ENCODE measurements around the gene SERPINC1. TPM values are rescaled to one million over a fixed set of nuclear protein-coding genes. Genes with fewer than 3 reads are reported as not detected.

SERPINC1 gene
- total RNA-seq, 1 donor from 2014 or later: not detected

GRCh38 chr1:173868266-173869020 lies 48.7 kb downstream of the SERPINC1 start, which contains the start of gene ZBTB37:
Gene ZBTB37, plus strand, starts transcription at chr1:173868380. Its CDS starts 1,846 bp downstream, at chr1:173870226.
- Histone ChIP-seq H3K36me3 (ENCODE audit: insufficient read depth, low read length) (peaks cover 44% of the 10 kb centered on the region), H3K79me2 (ENCODE audit: insufficient read depth, low read length) (peaks cover 57% of the 10 kb centered on the region), H3K4me1 (ENCODE audit: insufficient read depth, low read length) (peaks cover 6% of the 10 kb centered on the region), H3K4me2 (ENCODE audit: low read length) (peak within 1 kb of the TSS; percentile 87), H4K20me1 (ENCODE audit: insufficient read depth, low read length) (peaks cover 43% of the 10 kb centered on the region), H2AFZ (ENCODE audit: low read depth, low read length) (peak within 1 kb of the TSS; percentile 80), H3K27me3 (ENCODE audit: insufficient read depth, low read length) (no peaks in the 10 kb centered on the region), H3K27ac (ENCODE audit: low read depth, low read length) (peak within 1 kb of the TSS; percentile 78), H3K9me3 (ENCODE audit: insufficient read depth, low read depth, low read length) (no peaks in the 10 kb centered on the region), H3K4me3 (ENCODE audit: insufficient read depth, low read depth, low read length) (peak within 1 kb of the TSS; percentile 98), H3K9ac (ENCODE audit: low read length) (peak within 1 kb of the TSS; percentile 95)
- H3K27ac Mint-ChIP-seq (ENCODE audit: unreplicated experiment): peak within 1 kb of the TSS; percentile 99
- TF ChIP-seq CTCF (IDR thresholded peaks at IDR 0.05; ENCODE audit: insufficient read depth, low read depth, low read length) (no peak), EZH2 (IDR thresholded peaks at IDR 0.05; ENCODE audit: insufficient read depth, low read length) (no peak)
- FAIRE-seq: no peak
- DNase-seq (ENCODE audit: low read depth): peak; percentile 42
- peaks cover 21% of the 10 kb centered on the region for H3K4me1 Mint-ChIP-seq (ENCODE audit: low read depth, unreplicated experiment)
- no peaks in the 10 kb centered on the region for H3K27me3 Mint-ChIP-seq (ENCODE audit: low read depth, unreplicated experiment)
- H3K36me3 Mint-ChIP-seq (ENCODE audit: low read depth, unreplicated experiment): peaks cover 46% of the 10 kb centered on the region
- no peaks in the 10 kb centered on the region for H3K9me3 Mint-ChIP-seq (ENCODE audit: unreplicated experiment)
- H3K4me3 Mint-ChIP-seq (ENCODE audit: unreplicated experiment): peak within 1 kb of the TSS; percentile 99

GRCh38 chr1:173867753-173868265 lies 49.3 kb downstream of the SERPINC1 start, which contains the start of gene GAS5:
Gene GAS5, minus strand, starts transcription at chr1:173867989.
- Histone ChIP-seq H3K4me2 (ENCODE audit: low read length) (peak within 1 kb of the TSS; percentile 87), H4K20me1 (ENCODE audit: insufficient read depth, low read length) (peaks cover 49% of the 10 kb centered on the region), H3K36me3 (ENCODE audit: insufficient read depth, low read length) (peaks cover 49% of the 10 kb centered on the region), H3K9me3 (ENCODE audit: insufficient read depth, low read depth, low read length) (no peaks in the 10 kb centered on the region), H3K27ac (ENCODE audit: low read depth, low read length) (peak within 1 kb of the TSS; percentile 78), H3K4me3 (ENCODE audit: insufficient read depth, low read depth, low read length) (peak within 1 kb of the TSS; percentile 98), H3K79me2 (ENCODE audit: insufficient read depth, low read length) (peaks cover 54% of the 10 kb centered on the region), H3K4me1 (ENCODE audit: insufficient read depth, low read length) (peaks cover 6% of the 10 kb centered on the region), H2AFZ (ENCODE audit: low read depth, low read length) (peak within 1 kb of the TSS; percentile 80), H3K9ac (ENCODE audit: low read length) (peak within 1 kb of the TSS; percentile 95), H3K27me3 (ENCODE audit: insufficient read depth, low read length) (no peaks in the 10 kb centered on the region)
- FAIRE-seq: peak; percentile 13
- peaks cover 23% of the 10 kb centered on the region for H3K4me1 Mint-ChIP-seq (ENCODE audit: low read depth, unreplicated experiment)
- no peak for TF ChIP-seq CTCF (IDR thresholded peaks at IDR 0.05; ENCODE audit: insufficient read depth, low read depth, low read length)
- no peak for TF ChIP-seq EZH2 (IDR thresholded peaks at IDR 0.05; ENCODE audit: insufficient read depth, low read length)
- H3K4me3 Mint-ChIP-seq (ENCODE audit: unreplicated experiment): peak within 1 kb of the TSS; percentile 99
- H3K36me3 Mint-ChIP-seq (ENCODE audit: low read depth, unreplicated experiment): peaks cover 46% of the 10 kb centered on the region
- no peaks in the 10 kb centered on the region for H3K9me3 Mint-ChIP-seq (ENCODE audit: unreplicated experiment)
- peak within 1 kb of the TSS; percentile 99 for H3K27ac Mint-ChIP-seq (ENCODE audit: unreplicated experiment)
- no peaks in the 10 kb centered on the region for H3K27me3 Mint-ChIP-seq (ENCODE audit: low read depth, unreplicated experiment)
- DNase-seq (ENCODE audit: low read depth): peak; percentile 99
